Ovary (tissue), 3 donors: Measurements from ENCODE around the gene PER2.

ENCODE experiments used
- EP300 ChIP-seq: sonication (generic); formaldehyde crosslinking; IDR thresholded peaks from one replicate; pipeline ENCODE4 v1.6.1; 2017; ENCODE audit warnings: antibody characterized with exemption
- TF ChIP-seq, protein P1 (sequence below), 3 donors: fragments of 450-650 bp in 2 of 3; fragments of 200-600 bp in 1 of 3; IDR thresholded peaks; one replicate each; pipeline versions ENCODE4 v1.5.1 to v1.8.0; 2016 to 2022; ENCODE audit warnings: antibody characterized with exemption in 3 of 3, mild to moderate bottlenecking in 1 of 3
- donor health status: DM: no; HTN: no; CAD: no.

DNA sequence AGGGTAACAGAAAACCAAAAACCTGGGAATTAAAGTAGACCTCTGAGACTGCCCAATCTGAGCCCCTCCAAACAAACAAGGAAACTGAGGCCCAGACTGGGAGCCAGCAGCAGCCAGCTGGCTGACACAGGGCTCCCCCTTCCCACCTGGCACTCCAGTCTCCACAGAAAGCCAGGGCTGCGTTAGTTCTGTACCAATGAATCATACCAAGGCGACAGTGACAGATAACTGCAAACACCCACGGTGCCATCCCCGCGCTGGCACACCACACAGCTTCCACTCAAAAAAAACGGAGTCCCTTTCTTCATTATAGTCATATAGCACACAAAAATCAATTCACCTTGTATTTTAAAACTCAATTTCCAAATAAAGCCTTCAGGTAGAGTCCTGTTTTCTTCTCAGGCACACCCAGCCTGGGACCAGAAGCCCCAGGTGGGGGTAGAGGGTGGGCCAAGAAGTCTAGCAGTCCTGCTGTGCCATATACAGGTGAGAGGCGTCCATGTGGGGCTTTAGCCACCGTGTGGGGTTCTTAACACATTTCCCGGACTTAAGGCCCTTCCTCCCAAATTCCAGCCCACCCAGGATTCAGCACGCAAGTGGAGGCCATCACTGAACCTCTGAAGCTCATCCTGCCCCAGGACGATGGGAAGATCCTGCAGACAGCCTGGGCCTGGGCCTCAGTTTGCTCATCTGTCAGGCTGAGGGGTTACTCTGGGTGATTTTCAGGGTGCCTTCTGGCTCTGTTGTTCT lies 1.2 kb downstream of the PER2 start:
- TF ChIP-seq, protein P1, sequence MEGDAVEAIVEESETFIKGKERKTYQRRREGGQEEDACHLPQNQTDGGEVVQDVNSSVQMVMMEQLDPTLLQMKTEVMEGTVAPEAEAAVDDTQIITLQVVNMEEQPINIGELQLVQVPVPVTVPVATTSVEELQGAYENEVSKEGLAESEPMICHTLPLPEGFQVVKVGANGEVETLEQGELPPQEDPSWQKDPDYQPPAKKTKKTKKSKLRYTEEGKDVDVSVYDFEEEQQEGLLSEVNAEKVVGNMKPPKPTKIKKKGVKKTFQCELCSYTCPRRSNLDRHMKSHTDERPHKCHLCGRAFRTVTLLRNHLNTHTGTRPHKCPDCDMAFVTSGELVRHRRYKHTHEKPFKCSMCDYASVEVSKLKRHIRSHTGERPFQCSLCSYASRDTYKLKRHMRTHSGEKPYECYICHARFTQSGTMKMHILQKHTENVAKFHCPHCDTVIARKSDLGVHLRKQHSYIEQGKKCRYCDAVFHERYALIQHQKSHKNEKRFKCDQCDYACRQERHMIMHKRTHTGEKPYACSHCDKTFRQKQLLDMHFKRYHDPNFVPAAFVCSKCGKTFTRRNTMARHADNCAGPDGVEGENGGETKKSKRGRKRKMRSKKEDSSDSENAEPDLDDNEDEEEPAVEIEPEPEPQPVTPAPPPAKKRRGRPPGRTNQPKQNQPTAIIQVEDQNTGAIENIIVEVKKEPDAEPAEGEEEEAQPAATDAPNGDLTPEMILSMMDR (IDR thresholded peaks at IDR 0.05), result no peak
- TF ChIP-seq EP300, result no peak
